GM11168 (cell line): ENCODE measurements around the gene PAQR5.
"Not testable (repeated sequence)": the region's sequence is repeated elsewhere in the genome, so short reads cannot be mapped to it uniquely, and the experiment has no call there.

Experiments used
- in situ Hi-C: fragments of 300-500 bp; cut with MboI; formaldehyde crosslinking; loops from one replicate; pipeline ENCODE4 v1.12.0; 2022; ENCODE audit warnings: low sequenced_read_pairs; ENCODE audit not compliant: unreplicated experiment

The PAQR5 gene

DNA sequence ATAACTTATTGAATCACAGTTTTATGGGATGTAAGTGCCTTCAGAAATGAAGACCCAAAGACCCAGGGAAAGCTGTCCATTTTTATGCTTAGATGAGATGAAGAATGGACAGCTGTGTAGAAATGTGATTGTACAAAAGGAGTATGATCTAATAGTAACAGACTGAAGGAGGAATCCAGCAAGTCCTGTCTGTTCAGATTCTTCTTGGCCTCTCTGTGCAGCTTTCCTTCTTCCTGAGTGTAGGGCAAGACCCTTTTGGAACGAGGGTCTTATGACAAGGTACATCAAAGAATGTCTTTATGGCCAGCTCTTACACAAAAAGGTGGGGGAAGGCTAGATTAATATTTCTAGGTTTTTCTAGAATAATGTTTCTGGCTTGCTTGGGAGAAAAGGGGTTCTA lies 114.0 kb downstream of the PAQR5 start:
- in situ Hi-C loops: no loop called here

GRCh38 chr15:69413822-69414700 lies 115.3 kb downstream of the PAQR5 start, which contains the start of gene KIF23:
TSS of gene KIF23 (plus strand) at chr15:69414349. CDS start at chr15:69414466, 117 bp downstream.
- in situ Hi-C loops: no loop called here

DNA sequence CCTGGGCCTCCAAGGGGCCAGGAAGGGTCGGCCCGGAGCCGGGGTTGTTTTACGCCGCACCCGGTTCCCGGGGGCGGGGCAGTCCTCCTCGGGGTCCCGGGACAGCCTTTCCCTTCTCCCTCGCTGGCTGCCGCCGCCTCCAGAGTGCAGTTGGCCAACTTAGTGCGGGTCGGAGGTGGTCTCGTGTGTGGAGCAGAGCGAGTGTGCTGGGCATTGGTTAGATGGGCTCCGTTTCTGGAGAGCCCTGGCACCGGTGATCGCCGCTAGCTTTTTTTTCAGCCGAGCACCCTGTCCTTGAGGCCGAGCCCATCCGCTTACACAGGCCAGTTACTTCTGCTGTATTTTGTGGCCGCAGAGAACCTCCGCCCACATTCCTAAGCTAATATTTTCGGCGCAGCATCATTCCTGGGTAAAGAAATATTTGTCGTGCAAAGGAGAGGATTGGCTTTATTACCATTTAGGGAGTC lies 116.0 kb downstream of the PAQR5 start:
- in situ Hi-C loops: no loop called here

GRCh38 chr15:69415381-69415780 lies 116.7 kb downstream of the PAQR5 start:
- in situ Hi-C loops: no loop called here

DNA sequence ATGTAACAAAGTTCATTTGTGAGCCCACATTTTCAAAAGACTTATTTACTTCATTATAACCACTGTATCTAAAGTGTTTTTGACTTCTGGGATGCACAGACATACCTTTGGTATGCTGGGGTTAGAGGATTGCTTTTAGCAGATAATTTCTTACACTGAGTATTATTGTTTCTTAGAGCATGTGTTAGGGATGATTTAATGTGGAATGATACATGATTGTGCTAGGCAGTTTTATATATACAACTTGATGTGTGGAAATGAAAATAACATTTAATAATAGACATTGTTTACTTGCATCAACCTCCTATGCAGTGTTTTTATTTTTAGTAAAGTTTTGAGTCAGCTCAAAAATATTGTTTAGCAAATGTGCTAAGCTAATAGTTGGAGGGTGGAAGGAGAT lies 118.9 kb downstream of the PAQR5 start:
- in situ Hi-C loops: no loop called here

DNA sequence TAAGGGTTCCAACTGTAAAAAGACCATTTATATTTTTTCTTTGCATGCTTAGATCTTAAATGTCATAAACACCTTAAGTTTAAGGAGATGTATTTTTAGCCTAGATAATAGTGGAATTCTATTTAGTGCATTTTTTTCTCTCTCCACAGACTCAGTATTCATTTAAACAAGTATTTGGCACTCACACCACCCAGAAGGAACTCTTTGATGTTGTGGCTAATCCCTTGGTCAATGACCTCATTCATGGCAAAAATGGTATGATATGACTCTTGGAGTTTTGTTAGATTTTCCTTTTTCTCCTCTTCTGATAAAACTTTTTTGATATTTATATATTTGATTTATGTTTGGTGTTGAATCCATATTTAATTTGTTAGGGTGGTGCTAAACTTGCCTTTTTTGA lies 122.8 kb downstream of the PAQR5 start:
- in situ Hi-C loops: no loop called here

GRCh38 chr15:69422336-69422895 lies 123.7 kb downstream of the PAQR5 start:
- in situ Hi-C loops: no loop called here

DNA sequence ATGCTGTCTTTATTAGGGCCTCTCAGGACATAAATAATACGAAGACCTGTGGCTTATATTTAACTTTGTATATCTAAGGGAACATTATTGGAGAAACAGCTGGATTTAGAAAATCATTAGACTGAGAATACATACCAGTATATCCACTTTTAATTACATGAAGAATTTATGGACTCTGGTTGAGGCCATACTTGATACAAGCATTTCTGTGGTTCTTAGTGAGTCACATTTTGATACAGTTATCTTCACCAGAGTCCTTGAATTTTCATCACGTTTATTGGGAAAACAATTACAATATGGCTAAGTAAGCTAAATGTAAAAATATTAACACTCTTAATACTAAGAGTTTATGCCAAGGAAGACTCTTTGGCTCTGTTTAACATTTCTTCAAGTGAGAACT lies 125.3 kb downstream of the PAQR5 start:
- in situ Hi-C loops: no loop called here

- in situ Hi-C loops: no loop called here
Measured at GRCh38 chr15:69424748-69425413, 126.2 kb downstream of the PAQR5 start.

- in situ Hi-C loops: no loop called here
Measured at GRCh38 chr15:69433831-69434230, 135.1 kb downstream of the PAQR5 start.

GRCh38 chr15:69434238-69434637 lies 135.5 kb downstream of the PAQR5 start:
- in situ Hi-C loops: no loop called here

DNA sequence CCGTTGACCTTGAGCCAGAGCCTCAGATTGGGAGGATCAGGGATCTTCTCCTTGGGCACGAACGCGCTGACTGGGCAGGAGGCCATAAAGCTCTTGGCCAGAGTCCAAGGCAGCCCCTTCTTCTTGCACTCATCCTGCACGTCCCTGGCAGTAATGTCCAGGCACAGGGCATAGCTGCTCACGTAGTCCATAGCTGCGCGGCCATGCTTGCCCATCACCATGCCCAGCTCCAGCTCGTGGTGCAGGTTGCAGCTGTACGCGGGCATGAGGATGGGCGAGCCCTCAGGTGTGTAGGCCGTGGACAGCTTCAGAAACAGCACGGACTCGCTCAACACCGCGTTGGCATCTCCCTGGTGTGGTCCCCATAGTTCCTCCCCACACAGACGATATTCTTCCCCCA lies 136.0 kb downstream of the PAQR5 start:
- in situ Hi-C loops: no loop called here

- in situ Hi-C loops: no loop called here
Measured at GRCh38 chr15:69435985-69436384, 137.3 kb downstream of the PAQR5 start.

- in situ Hi-C loops: no loop called here
Measured at GRCh38 chr15:69436951-69437350, 138.2 kb downstream of the PAQR5 start.

- in situ Hi-C loops: no loop called here
Measured at GRCh38 chr15:69439623-69440022, 140.9 kb downstream of the PAQR5 start.

- in situ Hi-C loops: no loop called here
Measured at GRCh38 chr15:69443032-69443611, 144.4 kb downstream of the PAQR5 start.

DNA sequence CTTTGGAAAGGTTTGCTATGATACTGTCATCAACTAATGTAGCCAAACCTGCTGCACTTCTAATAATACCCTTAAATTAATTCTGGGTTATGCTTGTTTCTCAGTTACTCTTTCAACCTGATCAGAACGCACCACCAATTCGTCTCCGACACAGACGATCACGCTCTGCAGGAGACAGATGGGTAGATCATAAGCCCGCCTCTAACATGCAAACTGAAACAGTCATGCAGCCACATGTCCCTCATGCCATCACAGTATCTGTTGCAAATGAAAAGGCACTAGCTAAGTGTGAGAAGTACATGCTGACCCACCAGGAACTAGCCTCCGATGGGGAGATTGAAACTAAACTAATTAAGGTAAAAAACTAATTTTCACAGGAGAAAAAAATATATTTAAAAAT lies 146.0 kb downstream of the PAQR5 start:
- in situ Hi-C loops: no loop called here

DNA sequence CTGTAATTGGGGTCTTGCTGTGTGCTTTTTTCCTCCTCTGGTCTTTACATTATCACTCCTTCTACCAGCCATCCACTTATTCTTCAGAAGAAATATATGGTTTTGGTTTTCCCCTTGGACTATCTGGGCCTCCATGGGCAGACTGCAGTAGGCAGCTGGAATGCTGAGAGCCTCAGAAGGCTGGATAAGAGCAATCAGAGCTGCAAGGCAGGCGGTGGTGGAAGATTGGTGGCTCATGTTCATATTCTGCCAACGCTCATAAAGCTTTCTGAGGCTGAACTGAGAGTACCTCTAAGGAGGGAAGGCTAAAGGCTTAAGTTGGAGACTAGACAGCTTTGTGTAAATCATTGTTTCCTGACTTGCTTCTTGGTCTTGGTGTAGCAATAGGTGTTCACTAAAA lies 148.2 kb downstream of the PAQR5 start:
- in situ Hi-C loops: no loop called here

- in situ Hi-C loops: not testable (repeated sequence)
Measured at GRCh38 chr15:69450221-69450620, 151.5 kb downstream of the PAQR5 start.

DNA sequence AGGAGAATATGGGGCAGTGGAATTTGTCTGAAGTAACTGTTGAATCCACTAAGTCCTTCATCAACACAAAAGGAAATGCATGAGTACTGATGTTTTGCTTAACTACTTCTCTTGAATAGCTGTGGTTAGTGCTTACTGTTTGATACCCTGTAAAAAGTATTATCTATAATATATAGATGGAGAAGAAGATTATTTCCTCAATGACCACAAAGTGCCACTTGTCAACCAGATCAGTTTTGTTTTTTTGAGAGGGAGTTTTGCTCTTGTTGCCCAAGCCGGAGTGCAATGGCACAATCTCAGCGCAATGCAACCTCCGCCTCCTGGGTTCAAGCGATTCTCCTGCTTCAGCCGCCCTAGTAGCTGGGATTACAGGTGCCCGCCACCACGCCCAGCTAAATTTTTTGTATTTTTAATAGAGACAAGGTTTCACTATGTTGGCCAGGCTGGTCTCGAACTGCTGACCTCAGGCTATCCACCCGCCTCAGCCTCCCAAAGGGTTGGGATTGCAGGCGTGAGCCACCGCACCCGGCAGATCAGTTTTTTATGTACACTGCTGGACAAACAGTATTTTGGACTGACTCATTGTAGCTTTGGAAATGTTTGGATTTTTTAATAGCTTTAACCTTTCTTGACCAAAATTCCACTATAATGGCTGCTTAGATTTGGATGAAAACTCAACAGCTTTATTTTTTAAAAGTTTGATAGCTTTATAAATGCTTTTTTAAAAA lies 152.4 kb downstream of the PAQR5 start:
- in situ Hi-C loops: no loop called here
